GM21786 (cell line): Measurements from ENCODE around the gene CCR2.
"Not testable (repeated sequence)": the region's sequence is repeated elsewhere in the genome, so short reads cannot be mapped to it uniquely, and the experiment has no call there.

Source experiments
- ATAC-seq: cut with Tn5 transposase; IDR thresholded peaks from one replicate; pipeline ENCODE4 v1.9.1; 2021; ENCODE audit not compliant: unreplicated experiment

The CCR2 gene

GRCh38 chr3:46400846-46401245 lies 46.9 kb downstream of the CCR2 start:
- no peak for ATAC-seq

- no peak for ATAC-seq
Observed at GRCh38 chr3:46401579-46401978, 47.7 kb downstream of the CCR2 start.

GRCh38 chr3:46402902-46403301 lies 49.0 kb downstream of the CCR2 start:
- ATAC-seq: not testable (repeated sequence)

- no peak for ATAC-seq
Observed at GRCh38 chr3:46405301-46406019, 51.5 kb downstream of the CCR2 start.

GRCh38 chr3:46406443-46406787 lies 52.5 kb downstream of the CCR2 start:
- ATAC-seq: no peak

GRCh38 chr3:46406788-46407611 lies 53.1 kb downstream of the CCR2 start, which contains the start of the genes CCR5AS and CCRL2:
CCR5AS (minus strand) TSS chr3:46407066.
CCRL2 (plus strand) TSS chr3:46407259; CDS start chr3:46408080, 821 bp downstream.
- no peak for ATAC-seq

GRCh38 chr3:46407970-46408369 lies 54.1 kb downstream of the CCR2 start:
- ATAC-seq: no peak

- no peak for ATAC-seq
Observed at GRCh38 chr3:46408853-46409252, 54.9 kb downstream of the CCR2 start.

GRCh38 chr3:46409739-46410489 lies 56.0 kb downstream of the CCR2 start:
- no peak for ATAC-seq
